H9 (cell line): ENCODE data around the gene DTWD2. TPM values are rescaled to one million over a fixed set of nuclear protein-coding genes. Genes with fewer than 3 reads are reported as not detected.

Source experiments
- DNase-seq: peaks from one replicate; pipeline ENCODE4 v3.0.0-alpha.2; 2017
- H2AFZ ChIP-seq: one replicate; pipeline ENCODE4 v1.6.1; 2013; ENCODE audit warnings: mild to moderate bottlenecking, low read length, control low read depth, moderate library complexity
- H2AK5ac ChIP-seq: 2 replicates; pipeline ENCODE4 v1.6.1; 2013; ENCODE audit warnings: low read length, control low read depth, mixed read lengths; ENCODE audit not compliant: insufficient read length
- H2BK120ac ChIP-seq: one replicate; pipeline ENCODE4 v1.6.1; 2013; ENCODE audit warnings: low read depth, mild to moderate bottlenecking, low read length, control low read depth, inconsistent platforms; ENCODE audit not compliant: poor library complexity, severe bottlenecking
- H2BK12ac ChIP-seq: 2 replicates; pipeline ENCODE4 v1.6.1; 2013; ENCODE audit warnings: low read length, control low read depth, mixed read lengths, low read depth; ENCODE audit not compliant: insufficient read length
- H2BK15ac ChIP-seq: 2 replicates; pipeline ENCODE4 v1.6.1; 2013; ENCODE audit warnings: low read depth, low read length, control low read depth
- H2BK20ac ChIP-seq: one replicate; pipeline ENCODE4 v1.6.1; 2013; ENCODE audit warnings: low read depth, mild to moderate bottlenecking, low read length, control low read depth, inconsistent platforms; ENCODE audit not compliant: poor library complexity, severe bottlenecking
- H2BK5ac ChIP-seq: 2 replicates; pipeline ENCODE4 v1.6.1; 2013; ENCODE audit warnings: low read length, control low read depth, mixed read lengths; ENCODE audit not compliant: insufficient read length
- H3K14ac ChIP-seq: 2 replicates; pipeline ENCODE4 v1.6.1; 2013; ENCODE audit warnings: low read length, control low read depth; ENCODE audit not compliant: insufficient read depth
- H3K18ac ChIP-seq: 2 replicates; pipeline ENCODE4 v1.6.1; 2013; ENCODE audit warnings: low read depth, mild to moderate bottlenecking, mixed read lengths, low read length, control low read depth; ENCODE audit not compliant: insufficient read length
- H3K23ac ChIP-seq: 2 replicates; pipeline ENCODE4 v1.6.1; 2013; ENCODE audit warnings: low read length, control low read depth, mixed read lengths, low read depth; ENCODE audit not compliant: insufficient read length
- H3K23me2 ChIP-seq: 2 replicates; pipeline ENCODE4 v1.6.1; 2013; ENCODE audit warnings: low read depth, mild to moderate bottlenecking, mixed read lengths, low read length, control low read depth; ENCODE audit not compliant: insufficient read length, poor library complexity, severe bottlenecking
- H3K27ac ChIP-seq: 2 replicates; pipeline ENCODE4 v1.5.1; 2013; ENCODE audit warnings: low read length, control low read depth, mixed read lengths, low read depth; ENCODE audit not compliant: insufficient read length
- H3K27me3 ChIP-seq: 2 replicates; pipeline ENCODE4 v1.6.1; 2013; ENCODE audit warnings: low read length, control low read depth, inconsistent platforms; ENCODE audit not compliant: insufficient read depth
- H3K4ac ChIP-seq: 2 replicates; pipeline ENCODE4 v1.6.1; 2013; ENCODE audit warnings: low read depth, mild to moderate bottlenecking, control low read depth, inconsistent platforms, low read length, moderate library complexity
- H3K4me1 ChIP-seq: 2 replicates; pipeline ENCODE4 v1.6.1; 2013; ENCODE audit warnings: low read length, control low read depth, inconsistent platforms; ENCODE audit not compliant: insufficient read depth
- H3K4me2 ChIP-seq: 2 replicates; pipeline ENCODE4 v1.6.1; 2013; ENCODE audit warnings: low read length, control low read depth, mixed read lengths; ENCODE audit not compliant: insufficient read length, insufficient read depth
- H3K56ac ChIP-seq: 2 replicates; pipeline ENCODE4 v1.6.1; 2013; ENCODE audit warnings: low read depth, mild to moderate bottlenecking, mixed read lengths, low read length, control low read depth; ENCODE audit not compliant: insufficient read length
- H3K79me1 ChIP-seq: 2 replicates; pipeline ENCODE4 v1.6.1; 2013; ENCODE audit warnings: low read depth, mild to moderate bottlenecking, moderate library complexity, low read length, control low read depth, inconsistent platforms; ENCODE audit not compliant: insufficient read depth, poor library complexity, severe bottlenecking
- H3K79me2 ChIP-seq: 2 replicates; pipeline ENCODE4 v1.6.1; 2013; ENCODE audit warnings: low read length, control low read depth, inconsistent platforms; ENCODE audit not compliant: insufficient read depth
- H3K9ac ChIP-seq: 2 replicates; pipeline ENCODE4 v1.6.1; 2013; ENCODE audit warnings: low read length, control low read depth, mixed read lengths; ENCODE audit not compliant: insufficient read length; ENCODE audit errors: extremely low read depth
- H3K9me3 ChIP-seq: one replicate; pipeline ENCODE4 v1.6.1; 2013; ENCODE audit warnings: low read depth, low read length, inconsistent platforms; ENCODE audit not compliant: control insufficient read depth
- H3T11ph ChIP-seq: one replicate; pipeline ENCODE4 v1.6.1; 2013; ENCODE audit warnings: mild to moderate bottlenecking, low read length, control low read depth, inconsistent platforms
- H4K20me1 ChIP-seq: one replicate; pipeline ENCODE4 v1.6.1; 2013; ENCODE audit not compliant: control insufficient read depth, insufficient read length, insufficient read depth
- H4K5ac ChIP-seq: 2 replicates; pipeline ENCODE4 v1.6.1; 2013; ENCODE audit warnings: low read depth, mild to moderate bottlenecking, mixed read lengths, low read length, control low read depth; ENCODE audit not compliant: insufficient read length
- H4K8ac ChIP-seq: replicated peaks from 2 replicates; pipeline ENCODE4 v1.6.1; 2013; ENCODE audit warnings: low read length, control low read depth, mixed read lengths, low read depth; ENCODE audit not compliant: insufficient read length
- H4K91ac ChIP-seq: 2 replicates; pipeline ENCODE4 v1.6.1; 2013; ENCODE audit warnings: low read depth, mild to moderate bottlenecking, moderate library complexity, mixed read lengths, low read length, control low read depth; ENCODE audit not compliant: insufficient read length
- H3K27ac Mint-ChIP-seq, 3 experiments: 2 replicates in 2 of 3; 3 replicates in 1 of 3; pipeline ENCODE4 v1.8.0; 2020 to 2021; ENCODE audit warnings: mixed read lengths in 3 of 3, mild to moderate bottlenecking in 1 of 3, moderate library complexity in 1 of 3
- H3K27me3 Mint-ChIP-seq: 2 replicates; pipeline ENCODE4 v1.8.0; 2021; ENCODE audit warnings: low read depth, mild to moderate bottlenecking, moderate library complexity, mixed read lengths
- H3K36me3 Mint-ChIP-seq, 3 experiments: 2 replicates in 2 of 3; 3 replicates in 1 of 3; pipeline ENCODE4 v1.8.0; 2020 to 2021; ENCODE audit warnings: low read depth in 3 of 3, mixed read lengths in 3 of 3; ENCODE audit not compliant: insufficient read depth in 1 of 3
- H3K4me1 Mint-ChIP-seq, 2 experiments: 2 replicates each; pipeline ENCODE4 v1.8.0; 2020; ENCODE audit warnings: mixed read lengths in 2 of 2
- H3K4me3 Mint-ChIP-seq, 2 experiments: 2 replicates in 1 of 2; 3 replicates in 1 of 2; pipeline ENCODE4 v1.8.0; 2020 to 2021; ENCODE audit warnings: mild to moderate bottlenecking in 2 of 2, mixed read lengths in 2 of 2, moderate library complexity in 1 of 2
- H3K9me3 Mint-ChIP-seq, 2 experiments: 2 replicates in 1 of 2; 3 replicates in 1 of 2; pipeline ENCODE4 v1.8.0; 2020; ENCODE audit warnings: mild to moderate bottlenecking in 2 of 2, mixed read lengths in 2 of 2, moderate library complexity in 1 of 2
- CTCF ChIP-seq: fragments of 200-600 bp; sonication (generic); conservative IDR thresholded peaks from 3 replicates; pipeline ENCODE4 v1.8.0; 2021; ENCODE audit warnings: antibody characterized with exemption, mild to moderate bottlenecking
- WGBS: extraction: QIAGEN DNeasy Blood & Tissue Kit; methylation state at CpG from one replicate; pipeline ENCODE4 v1.1.7; 2013; ENCODE audit warnings: missing lambda C conversion rate, low lambda C conversion rate, mixed read lengths; ENCODE audit not compliant: insufficient read length; ENCODE audit errors: extremely low coverage; 5-methylcytosine and 5-hydroxymethylcytosine counted together
- total RNA-seq: library from RNA; stranded (reverse); gene quantifications from 2 replicates; pipeline ENCODE4 v1.2.1, GENCODE V29; 2021

DTWD2 gene
- total RNA-seq, 1 experiment from 2014 or later, result 10.8 TPM

- no peak for TF ChIP-seq CTCF
- Histone ChIP-seq H3K9ac (no peak overlapping the region), H3K14ac (no peak overlapping the region), H2BK120ac (no peak overlapping the region), H4K8ac (no peak overlapping the region), H3K79me2 (no peaks in the 10 kb centered on the region), H2BK20ac (no peak overlapping the region), H3K27me3 (no peaks in the 10 kb centered on the region), H2BK5ac (no peak overlapping the region), H2AFZ (no peak overlapping the region), H3K56ac (no peak overlapping the region), H3K79me1 (no peaks in the 10 kb centered on the region), H2AK5ac (no peak overlapping the region), H4K20me1 (no peaks in the 10 kb centered on the region), H3K4me2 (no peak overlapping the region), H3K18ac (no peak overlapping the region), H3K27ac (no peak overlapping the region), H2BK12ac (no peak overlapping the region), H4K5ac (no peak overlapping the region), H3T11ph (no peak overlapping the region), H3K9me3 (no peaks in the 10 kb centered on the region), H3K23me2 (no peaks in the 10 kb centered on the region), H4K91ac (no peak overlapping the region), H3K4ac (no peak overlapping the region), H2BK15ac (no peak overlapping the region), H3K23ac (no peak overlapping the region), H3K4me1 (no peaks in the 10 kb centered on the region)
- peak overlapping the region in 1 of 3 experiments; percentile 37; a peak in 2 of 7 replicates for H3K27ac Mint-ChIP-seq
- no CpG with 5 or more reads among the region's 7 CpGs for WGBS
- DNase-seq, result no peak
- peaks cover 0 to 3% (median 2%) of the 10 kb centered on the region in 3 experiments; a peak in 4 of 7 replicates for H3K36me3 Mint-ChIP-seq
- peaks cover 4% of the 10 kb centered on the region in 2 experiments for H3K4me1 Mint-ChIP-seq
- no peak overlapping the region for H3K4me3 Mint-ChIP-seq
- H3K27me3 Mint-ChIP-seq, result no peaks in the 10 kb centered on the region; the same call in 1 of the 2 replicates
- H3K9me3 Mint-ChIP-seq, result peaks cover 0 to 3% of the 10 kb centered on the region in 2 experiments; a peak in 2 of 5 replicates
Measured at GRCh38 chr5:119019949-119020348, 31.6 kb upstream of the DTWD2 start.
